H9 (cell line): ENCODE results near the gene SLC35D3. TPM values are rescaled to one million over a fixed set of nuclear protein-coding genes. Genes with fewer than 3 reads are reported as not detected.

Experiments
- DNase-seq: peaks from one replicate; pipeline ENCODE4 v3.0.0-alpha.2; 2017
- H2AFZ ChIP-seq: one replicate; pipeline ENCODE4 v1.6.1; 2013; ENCODE audit warnings: mild to moderate bottlenecking, low read length, control low read depth, moderate library complexity
- H2AK5ac ChIP-seq: 2 replicates; pipeline ENCODE4 v1.6.1; 2013; ENCODE audit warnings: low read length, control low read depth, mixed read lengths; ENCODE audit not compliant: insufficient read length
- H2BK120ac ChIP-seq: one replicate; pipeline ENCODE4 v1.6.1; 2013; ENCODE audit warnings: low read depth, mild to moderate bottlenecking, low read length, control low read depth, inconsistent platforms; ENCODE audit not compliant: poor library complexity, severe bottlenecking
- H2BK12ac ChIP-seq: 2 replicates; pipeline ENCODE4 v1.6.1; 2013; ENCODE audit warnings: low read length, control low read depth, mixed read lengths, low read depth; ENCODE audit not compliant: insufficient read length
- H2BK15ac ChIP-seq: 2 replicates; pipeline ENCODE4 v1.6.1; 2013; ENCODE audit warnings: low read depth, low read length, control low read depth
- H2BK20ac ChIP-seq: one replicate; pipeline ENCODE4 v1.6.1; 2013; ENCODE audit warnings: low read depth, mild to moderate bottlenecking, low read length, control low read depth, inconsistent platforms; ENCODE audit not compliant: poor library complexity, severe bottlenecking
- H2BK5ac ChIP-seq: 2 replicates; pipeline ENCODE4 v1.6.1; 2013; ENCODE audit warnings: low read length, control low read depth, mixed read lengths; ENCODE audit not compliant: insufficient read length
- H3K14ac ChIP-seq: 2 replicates; pipeline ENCODE4 v1.6.1; 2013; ENCODE audit warnings: low read length, control low read depth; ENCODE audit not compliant: insufficient read depth
- H3K18ac ChIP-seq: 2 replicates; pipeline ENCODE4 v1.6.1; 2013; ENCODE audit warnings: low read depth, mild to moderate bottlenecking, mixed read lengths, low read length, control low read depth; ENCODE audit not compliant: insufficient read length
- H3K23ac ChIP-seq: 2 replicates; pipeline ENCODE4 v1.6.1; 2013; ENCODE audit warnings: low read length, control low read depth, mixed read lengths, low read depth; ENCODE audit not compliant: insufficient read length
- H3K23me2 ChIP-seq: 2 replicates; pipeline ENCODE4 v1.6.1; 2013; ENCODE audit warnings: low read depth, mild to moderate bottlenecking, mixed read lengths, low read length, control low read depth; ENCODE audit not compliant: insufficient read length, poor library complexity, severe bottlenecking
- H3K27ac ChIP-seq: 2 replicates; pipeline ENCODE4 v1.5.1; 2013; ENCODE audit warnings: low read length, control low read depth, mixed read lengths, low read depth; ENCODE audit not compliant: insufficient read length
- H3K27me3 ChIP-seq: 2 replicates; pipeline ENCODE4 v1.6.1; 2013; ENCODE audit warnings: low read length, control low read depth, inconsistent platforms; ENCODE audit not compliant: insufficient read depth
- H3K4ac ChIP-seq: 2 replicates; pipeline ENCODE4 v1.6.1; 2013; ENCODE audit warnings: low read depth, mild to moderate bottlenecking, control low read depth, inconsistent platforms, low read length, moderate library complexity
- H3K4me1 ChIP-seq: 2 replicates; pipeline ENCODE4 v1.6.1; 2013; ENCODE audit warnings: low read length, control low read depth, inconsistent platforms; ENCODE audit not compliant: insufficient read depth
- H3K4me2 ChIP-seq: 2 replicates; pipeline ENCODE4 v1.6.1; 2013; ENCODE audit warnings: low read length, control low read depth, mixed read lengths; ENCODE audit not compliant: insufficient read length, insufficient read depth
- H3K56ac ChIP-seq: 2 replicates; pipeline ENCODE4 v1.6.1; 2013; ENCODE audit warnings: low read depth, mild to moderate bottlenecking, mixed read lengths, low read length, control low read depth; ENCODE audit not compliant: insufficient read length
- H3K79me1 ChIP-seq: 2 replicates; pipeline ENCODE4 v1.6.1; 2013; ENCODE audit warnings: low read depth, mild to moderate bottlenecking, moderate library complexity, low read length, control low read depth, inconsistent platforms; ENCODE audit not compliant: insufficient read depth, poor library complexity, severe bottlenecking
- H3K79me2 ChIP-seq: 2 replicates; pipeline ENCODE4 v1.6.1; 2013; ENCODE audit warnings: low read length, control low read depth, inconsistent platforms; ENCODE audit not compliant: insufficient read depth
- H3K9ac ChIP-seq: 2 replicates; pipeline ENCODE4 v1.6.1; 2013; ENCODE audit warnings: low read length, control low read depth, mixed read lengths; ENCODE audit not compliant: insufficient read length; ENCODE audit errors: extremely low read depth
- H3K9me3 ChIP-seq: one replicate; pipeline ENCODE4 v1.6.1; 2013; ENCODE audit warnings: low read depth, low read length, inconsistent platforms; ENCODE audit not compliant: control insufficient read depth
- H3T11ph ChIP-seq: one replicate; pipeline ENCODE4 v1.6.1; 2013; ENCODE audit warnings: mild to moderate bottlenecking, low read length, control low read depth, inconsistent platforms
- H4K20me1 ChIP-seq: one replicate; pipeline ENCODE4 v1.6.1; 2013; ENCODE audit not compliant: control insufficient read depth, insufficient read length, insufficient read depth
- H4K5ac ChIP-seq: 2 replicates; pipeline ENCODE4 v1.6.1; 2013; ENCODE audit warnings: low read depth, mild to moderate bottlenecking, mixed read lengths, low read length, control low read depth; ENCODE audit not compliant: insufficient read length
- H4K8ac ChIP-seq: replicated peaks from 2 replicates; pipeline ENCODE4 v1.6.1; 2013; ENCODE audit warnings: low read length, control low read depth, mixed read lengths, low read depth; ENCODE audit not compliant: insufficient read length
- H4K91ac ChIP-seq: 2 replicates; pipeline ENCODE4 v1.6.1; 2013; ENCODE audit warnings: low read depth, mild to moderate bottlenecking, moderate library complexity, mixed read lengths, low read length, control low read depth; ENCODE audit not compliant: insufficient read length
- H3K27ac Mint-ChIP-seq, 3 experiments: 2 replicates in 2 of 3; 3 replicates in 1 of 3; pipeline ENCODE4 v1.8.0; 2020 to 2021; ENCODE audit warnings: mixed read lengths in 3 of 3, mild to moderate bottlenecking in 1 of 3, moderate library complexity in 1 of 3
- H3K27me3 Mint-ChIP-seq: 2 replicates; pipeline ENCODE4 v1.8.0; 2021; ENCODE audit warnings: low read depth, mild to moderate bottlenecking, moderate library complexity, mixed read lengths
- H3K36me3 Mint-ChIP-seq, 3 experiments: 2 replicates in 2 of 3; 3 replicates in 1 of 3; pipeline ENCODE4 v1.8.0; 2020 to 2021; ENCODE audit warnings: low read depth in 3 of 3, mixed read lengths in 3 of 3; ENCODE audit not compliant: insufficient read depth in 1 of 3
- H3K4me1 Mint-ChIP-seq, 2 experiments: 2 replicates each; pipeline ENCODE4 v1.8.0; 2020; ENCODE audit warnings: mixed read lengths in 2 of 2
- H3K4me3 Mint-ChIP-seq, 2 experiments: 2 replicates in 1 of 2; 3 replicates in 1 of 2; pipeline ENCODE4 v1.8.0; 2020 to 2021; ENCODE audit warnings: mild to moderate bottlenecking in 2 of 2, mixed read lengths in 2 of 2, moderate library complexity in 1 of 2
- H3K9me3 Mint-ChIP-seq, 2 experiments: 2 replicates in 1 of 2; 3 replicates in 1 of 2; pipeline ENCODE4 v1.8.0; 2020; ENCODE audit warnings: mild to moderate bottlenecking in 2 of 2, mixed read lengths in 2 of 2, moderate library complexity in 1 of 2
- WGBS: extraction: QIAGEN DNeasy Blood & Tissue Kit; methylation state at CpG from one replicate; pipeline ENCODE4 v1.1.7; 2013; ENCODE audit warnings: missing lambda C conversion rate, low lambda C conversion rate, mixed read lengths; ENCODE audit not compliant: insufficient read length; ENCODE audit errors: extremely low coverage; 5-methylcytosine and 5-hydroxymethylcytosine counted together
- total RNA-seq: library from RNA; stranded (reverse); gene quantifications from 2 replicates; pipeline ENCODE4 v1.2.1, GENCODE V29; 2021
- TF ChIP-seq, protein P1 (sequence below): fragments of 200-600 bp; sonication (generic); conservative IDR thresholded peaks from 3 replicates; pipeline ENCODE4 v1.8.0; 2021; ENCODE audit warnings: antibody characterized with exemption, mild to moderate bottlenecking

The SLC35D3 gene
- total RNA-seq, 1 experiment from 2014 or later: 0.17 TPM

- no CpG with 5 or more reads among the region's 4 CpGs for WGBS
- Histone ChIP-seq H3K23ac (no peak overlapping the region), H3K79me1 (no peaks in the 10 kb centered on the region), H3K56ac (no peak overlapping the region), H4K20me1 (no peaks in the 10 kb centered on the region), H3K27me3 (no peaks in the 10 kb centered on the region), H3K9ac (no peak overlapping the region), H2AK5ac (no peak overlapping the region), H3K14ac (no peak overlapping the region), H2BK120ac (no peak overlapping the region), H2BK20ac (no peak overlapping the region), H2AFZ (no peak overlapping the region), H3K79me2 (no peaks in the 10 kb centered on the region), H2BK15ac (no peak overlapping the region), H4K8ac (no peak overlapping the region), H2BK12ac (no peak overlapping the region), H3T11ph (no peak overlapping the region), H4K5ac (no peak overlapping the region), H3K9me3 (no peaks in the 10 kb centered on the region), H3K4ac (no peak overlapping the region), H3K4me2 (no peak overlapping the region), H2BK5ac (no peak overlapping the region), H3K23me2 (no peaks in the 10 kb centered on the region), H3K27ac (no peak overlapping the region), H3K4me1 (no peaks in the 10 kb centered on the region; the same call in 1 of the 2 replicates), H3K18ac (no peak overlapping the region), H4K91ac (no peak overlapping the region)
- Mint-ChIP-seq H3K9me3 (peaks cover 7 to 10% of the 10 kb centered on the region in 2 experiments), H3K36me3 (peaks cover 6 to 13% (median 10%) of the 10 kb centered on the region in 3 experiments), H3K4me1 (peaks cover 0 to 18% of the 10 kb centered on the region in 2 experiments), H3K27ac (no peak overlapping the region), H3K4me3 (no peak overlapping the region), H3K27me3 (peaks cover 3% of the 10 kb centered on the region)
- no peak for DNase-seq
- TF ChIP-seq, protein P1, sequence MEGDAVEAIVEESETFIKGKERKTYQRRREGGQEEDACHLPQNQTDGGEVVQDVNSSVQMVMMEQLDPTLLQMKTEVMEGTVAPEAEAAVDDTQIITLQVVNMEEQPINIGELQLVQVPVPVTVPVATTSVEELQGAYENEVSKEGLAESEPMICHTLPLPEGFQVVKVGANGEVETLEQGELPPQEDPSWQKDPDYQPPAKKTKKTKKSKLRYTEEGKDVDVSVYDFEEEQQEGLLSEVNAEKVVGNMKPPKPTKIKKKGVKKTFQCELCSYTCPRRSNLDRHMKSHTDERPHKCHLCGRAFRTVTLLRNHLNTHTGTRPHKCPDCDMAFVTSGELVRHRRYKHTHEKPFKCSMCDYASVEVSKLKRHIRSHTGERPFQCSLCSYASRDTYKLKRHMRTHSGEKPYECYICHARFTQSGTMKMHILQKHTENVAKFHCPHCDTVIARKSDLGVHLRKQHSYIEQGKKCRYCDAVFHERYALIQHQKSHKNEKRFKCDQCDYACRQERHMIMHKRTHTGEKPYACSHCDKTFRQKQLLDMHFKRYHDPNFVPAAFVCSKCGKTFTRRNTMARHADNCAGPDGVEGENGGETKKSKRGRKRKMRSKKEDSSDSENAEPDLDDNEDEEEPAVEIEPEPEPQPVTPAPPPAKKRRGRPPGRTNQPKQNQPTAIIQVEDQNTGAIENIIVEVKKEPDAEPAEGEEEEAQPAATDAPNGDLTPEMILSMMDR: no peak
These were observed 23.6 kb downstream of the SLC35D3 start for GRCh38 chr6:136945711-136946121.
